Neural cell (in vitro differentiated cells): ENCODE measurements around the gene SIX3.

ENCODE experiments used
- EP300 ChIP-seq: fragments of 450-650 bp; conservative IDR thresholded peaks from 2 replicates; pipeline ENCODE4 v1.6.1; 2014; ENCODE audit warnings: antibody characterized with exemption, mild to moderate bottlenecking, moderate library complexity; ENCODE audit not compliant: poor library complexity, severe bottlenecking
- EZH2 ChIP-seq: fragments of 200-600, 300-800 bp; shearing (Covaris generic), sonication (generic); IDR thresholded peaks from 2 replicates; pipeline ENCODE4 v1.6.1; 2014; ENCODE audit warnings: antibody characterized with exemption, low read length, borderline replicate concordance, mild to moderate bottlenecking; ENCODE audit not compliant: insufficient read depth, poor library complexity, severe bottlenecking
- MXI1 ChIP-seq: fragments of 450-650 bp; conservative IDR thresholded peaks from 2 replicates; pipeline ENCODE4 v1.6.1; 2014; ENCODE audit warnings: antibody characterized with exemption, mild to moderate bottlenecking; ENCODE audit not compliant: poor library complexity, severe bottlenecking
- POLR2AphosphoS5 ChIP-seq: IDR thresholded peaks from 2 replicates; pipeline ENCODE4 v1.6.1; 2012
- RAD21 ChIP-seq: fragments of 450-650 bp; conservative IDR thresholded peaks from 2 replicates; pipeline ENCODE4 v1.6.1; 2014; ENCODE audit warnings: antibody characterized with exemption, mild to moderate bottlenecking, moderate library complexity
- SMC3 ChIP-seq: fragments of 450-650 bp; conservative IDR thresholded peaks from 2 replicates; pipeline ENCODE4 v1.6.1; 2014; ENCODE audit warnings: antibody characterized with exemption, mild to moderate bottlenecking, moderate library complexity; ENCODE audit not compliant: poor library complexity
- TAF1 ChIP-seq: IDR thresholded peaks from 2 replicates; pipeline ENCODE4 v1.6.1; 2012; ENCODE audit warnings: low read depth
- TF ChIP-seq, protein P1 (sequence below): fragments of 450-650 bp; IDR thresholded peaks from 2 replicates; pipeline ENCODE4 v1.5.1; 2014; ENCODE audit warnings: antibody characterized with exemption, mild to moderate bottlenecking, moderate library complexity; ENCODE audit not compliant: poor library complexity, severe bottlenecking
- TF ChIP-seq, protein P2 (sequence below): IDR thresholded peaks from 2 replicates; pipeline ENCODE4 v1.6.1; 2012; ENCODE audit warnings: borderline replicate concordance

GRCh38 chr2:44922776-44923175 lies 18.7 kb upstream of the SIX3 start:
- TF ChIP-seq, protein P1, sequence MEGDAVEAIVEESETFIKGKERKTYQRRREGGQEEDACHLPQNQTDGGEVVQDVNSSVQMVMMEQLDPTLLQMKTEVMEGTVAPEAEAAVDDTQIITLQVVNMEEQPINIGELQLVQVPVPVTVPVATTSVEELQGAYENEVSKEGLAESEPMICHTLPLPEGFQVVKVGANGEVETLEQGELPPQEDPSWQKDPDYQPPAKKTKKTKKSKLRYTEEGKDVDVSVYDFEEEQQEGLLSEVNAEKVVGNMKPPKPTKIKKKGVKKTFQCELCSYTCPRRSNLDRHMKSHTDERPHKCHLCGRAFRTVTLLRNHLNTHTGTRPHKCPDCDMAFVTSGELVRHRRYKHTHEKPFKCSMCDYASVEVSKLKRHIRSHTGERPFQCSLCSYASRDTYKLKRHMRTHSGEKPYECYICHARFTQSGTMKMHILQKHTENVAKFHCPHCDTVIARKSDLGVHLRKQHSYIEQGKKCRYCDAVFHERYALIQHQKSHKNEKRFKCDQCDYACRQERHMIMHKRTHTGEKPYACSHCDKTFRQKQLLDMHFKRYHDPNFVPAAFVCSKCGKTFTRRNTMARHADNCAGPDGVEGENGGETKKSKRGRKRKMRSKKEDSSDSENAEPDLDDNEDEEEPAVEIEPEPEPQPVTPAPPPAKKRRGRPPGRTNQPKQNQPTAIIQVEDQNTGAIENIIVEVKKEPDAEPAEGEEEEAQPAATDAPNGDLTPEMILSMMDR = no peak
- TF ChIP-seq MXI1 = no peak
- TF ChIP-seq, protein P2, sequence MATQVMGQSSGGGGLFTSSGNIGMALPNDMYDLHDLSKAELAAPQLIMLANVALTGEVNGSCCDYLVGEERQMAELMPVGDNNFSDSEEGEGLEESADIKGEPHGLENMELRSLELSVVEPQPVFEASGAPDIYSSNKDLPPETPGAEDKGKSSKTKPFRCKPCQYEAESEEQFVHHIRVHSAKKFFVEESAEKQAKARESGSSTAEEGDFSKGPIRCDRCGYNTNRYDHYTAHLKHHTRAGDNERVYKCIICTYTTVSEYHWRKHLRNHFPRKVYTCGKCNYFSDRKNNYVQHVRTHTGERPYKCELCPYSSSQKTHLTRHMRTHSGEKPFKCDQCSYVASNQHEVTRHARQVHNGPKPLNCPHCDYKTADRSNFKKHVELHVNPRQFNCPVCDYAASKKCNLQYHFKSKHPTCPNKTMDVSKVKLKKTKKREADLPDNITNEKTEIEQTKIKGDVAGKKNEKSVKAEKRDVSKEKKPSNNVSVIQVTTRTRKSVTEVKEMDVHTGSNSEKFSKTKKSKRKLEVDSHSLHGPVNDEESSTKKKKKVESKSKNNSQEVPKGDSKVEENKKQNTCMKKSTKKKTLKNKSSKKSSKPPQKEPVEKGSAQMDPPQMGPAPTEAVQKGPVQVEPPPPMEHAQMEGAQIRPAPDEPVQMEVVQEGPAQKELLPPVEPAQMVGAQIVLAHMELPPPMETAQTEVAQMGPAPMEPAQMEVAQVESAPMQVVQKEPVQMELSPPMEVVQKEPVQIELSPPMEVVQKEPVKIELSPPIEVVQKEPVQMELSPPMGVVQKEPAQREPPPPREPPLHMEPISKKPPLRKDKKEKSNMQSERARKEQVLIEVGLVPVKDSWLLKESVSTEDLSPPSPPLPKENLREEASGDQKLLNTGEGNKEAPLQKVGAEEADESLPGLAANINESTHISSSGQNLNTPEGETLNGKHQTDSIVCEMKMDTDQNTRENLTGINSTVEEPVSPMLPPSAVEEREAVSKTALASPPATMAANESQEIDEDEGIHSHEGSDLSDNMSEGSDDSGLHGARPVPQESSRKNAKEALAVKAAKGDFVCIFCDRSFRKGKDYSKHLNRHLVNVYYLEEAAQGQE = no peak
- no peak for TF ChIP-seq EP300
- TF ChIP-seq POLR2AphosphoS5 = no peak
- no peak for TF ChIP-seq TAF1
- TF ChIP-seq EZH2 = no peak
- no peak for TF ChIP-seq RAD21
- TF ChIP-seq SMC3 = no peak
